Liver (tissue), 9 donors: Measurements from ENCODE around the gene POLH. TPM values are rescaled to one million over a fixed set of nuclear protein-coding genes. Genes with fewer than 3 reads are reported as not detected.

Source experiments
- DNase-seq: peaks from one replicate; pipeline ENCODE4 v3.0.0-alpha.2; 2017; ENCODE audit warnings: low spot score
- H3K27ac ChIP-seq, 2 donors: one replicate each; pipeline ENCODE4 v1.7.0; 2013; ENCODE audit warnings: inconsistent platforms in 2 of 2, low read length in 2 of 2, control low read depth in 1 of 2, low read depth in 1 of 2, mild to moderate bottlenecking in 1 of 2
- H3K27me3 ChIP-seq, 4 donors: one replicate each; pipeline versions ENCODE4 v1.6.1 to v1.7.0; 2013; ENCODE audit warnings: low read length in 3 of 4, inconsistent platforms in 1 of 4, mild to moderate bottlenecking in 1 of 4, moderate library complexity in 1 of 4; ENCODE audit not compliant: control insufficient read depth in 4 of 4, insufficient read depth in 4 of 4
- H3K36me3 ChIP-seq, 4 donors: one replicate each; pipeline versions ENCODE4 v1.6.1 to v1.7.0; 2013; ENCODE audit warnings: low read length in 3 of 4, mild to moderate bottlenecking in 3 of 4, low read depth in 1 of 4, moderate library complexity in 1 of 4; ENCODE audit not compliant: control insufficient read depth in 4 of 4, insufficient read depth in 3 of 4
- H3K4me1 ChIP-seq, 4 donors: one replicate each; pipeline versions ENCODE4 v1.6.1 to v1.7.0; 2013; ENCODE audit warnings: low read length in 3 of 4, mild to moderate bottlenecking in 3 of 4, moderate library complexity in 1 of 4; ENCODE audit not compliant: control insufficient read depth in 4 of 4, insufficient read depth in 4 of 4
- H3K4me3 ChIP-seq, 3 donors: one replicate each; pipeline versions ENCODE4 v1.6.1 to v1.7.0; 2013; ENCODE audit warnings: low read length in 3 of 3, control low read depth in 1 of 3, low read depth in 1 of 3, mild to moderate bottlenecking in 1 of 3
- H3K9ac ChIP-seq, 2 donors: one replicate each; pipeline ENCODE4 v1.7.0; 2013; ENCODE audit warnings: low read length in 2 of 2, mild to moderate bottlenecking in 2 of 2, moderate library complexity in 2 of 2, control low read depth in 1 of 2, low read depth in 1 of 2
- H3K9me3 ChIP-seq, 4 donors: one replicate each; pipeline versions ENCODE4 v1.6.1 to v1.7.0; 2013; ENCODE audit warnings: low read length in 3 of 4; ENCODE audit not compliant: control insufficient read depth in 4 of 4
- EGR1 ChIP-seq, 2 donors: IDR thresholded peaks; 2 replicates each; pipeline ENCODE4 v1.6.1; 2016 to 2018; ENCODE audit warnings: antibody characterized with exemption in 2 of 2, low read depth in 2 of 2
- FOXA1 ChIP-seq: IDR thresholded peaks from 2 replicates; pipeline ENCODE4 v1.6.1; 2016; ENCODE audit warnings: antibody characterized with exemption
- FOXA2 ChIP-seq: IDR thresholded peaks from 2 replicates; pipeline ENCODE4 v1.6.1; 2016; ENCODE audit warnings: antibody characterized with exemption
- GABPA ChIP-seq, 2 donors: IDR thresholded peaks in 1 of 2; conservative IDR thresholded peaks in 1 of 2; 2 replicates each; pipeline ENCODE4 v1.6.1; 2016; ENCODE audit warnings: antibody characterized with exemption in 2 of 2, mild to moderate bottlenecking in 1 of 2, moderate library complexity in 1 of 2
- HNF4A ChIP-seq, 2 donors: conservative IDR thresholded peaks; 2 replicates each; pipeline ENCODE4 v1.6.1; 2016; ENCODE audit warnings: antibody characterized with exemption in 2 of 2, mild to moderate bottlenecking in 2 of 2
- HNF4G ChIP-seq: IDR thresholded peaks from 2 replicates; pipeline ENCODE4 v1.6.1; 2016; ENCODE audit warnings: antibody characterized with exemption
- JUND ChIP-seq, 2 donors: IDR thresholded peaks; 2 replicates each; pipeline ENCODE4 v1.6.1; 2016; ENCODE audit warnings: antibody characterized with exemption in 2 of 2
- NR2F2 ChIP-seq: IDR thresholded peaks from 2 replicates; pipeline ENCODE4 v1.6.1; 2016; ENCODE audit warnings: antibody characterized with exemption
- RAD21 ChIP-seq, 2 donors: IDR thresholded peaks; 2 replicates each; pipeline ENCODE4 v1.6.1; 2016; ENCODE audit warnings: antibody characterized with exemption in 2 of 2, mild to moderate bottlenecking in 2 of 2
- RXRA ChIP-seq, 2 donors: IDR thresholded peaks; 2 replicates each; pipeline ENCODE4 v1.6.1; 2017 to 2018; ENCODE audit warnings: antibody characterized with exemption in 2 of 2, mild to moderate bottlenecking in 1 of 2
- SP1 ChIP-seq: IDR thresholded peaks from 2 replicates; pipeline ENCODE4 v1.6.1; 2018; ENCODE audit warnings: antibody characterized with exemption, mild to moderate bottlenecking
- TAF1 ChIP-seq: conservative IDR thresholded peaks from 2 replicates; pipeline ENCODE4 v1.6.1; 2016; ENCODE audit warnings: antibody characterized with exemption, mild to moderate bottlenecking
- YY1 ChIP-seq: IDR thresholded peaks from 2 replicates; pipeline ENCODE4 v1.6.1; 2016; ENCODE audit warnings: antibody characterized with exemption, mild to moderate bottlenecking
- WGBS: extraction: QIAGEN DNeasy Blood & Tissue Kit; methylation state at CpG from one replicate; pipeline ENCODE4 v1.1.7; 2013; 5-methylcytosine and 5-hydroxymethylcytosine counted together
- polyA plus RNA-seq, 2 donors: library from polyadenylated mRNA; stranded (reverse) in 1 of 2; unstranded in 1 of 2; fragments of 200-250 nt in 1 of 2; fragments of >200 nt in 1 of 2; fragmentation: Nextera tagmentation in 1 of 2; extraction: Ambion mirVana in 1 of 2; gene quantifications; one replicate each; pipeline versions ENCODE4 v1.2.1 to v1.2.3, GENCODE V29; 2013 to 2015
- total RNA-seq, 2 donors: library from RNA; depleted of rRNA; stranded (reverse); fragments of >200 nt; gene quantifications; one replicate each; pipeline ENCODE4 v1.2.3, GENCODE V29; 2014
- TF ChIP-seq, protein P1 (sequence below): IDR thresholded peaks from 2 replicates; pipeline ENCODE4 v1.6.1; 2016; ENCODE audit warnings: antibody characterized with exemption
- TF ChIP-seq, protein P2 (sequence below): fragments of 150-350 bp; IDR thresholded peaks from 2 replicates; pipeline ENCODE4 v1.5.1; 2017; ENCODE audit warnings: improper control_type of control experiment, low read depth, low read length; ENCODE audit not compliant: missing input control
- TF ChIP-seq, protein P3 (sequence below): IDR thresholded peaks from 2 replicates; pipeline ENCODE4 v1.6.1; 2016; ENCODE audit warnings: antibody characterized with exemption
- TF ChIP-seq, protein P4 (sequence below): IDR thresholded peaks from 2 replicates; pipeline ENCODE4 v1.6.1; 2016; ENCODE audit warnings: antibody characterized with exemption
- TF ChIP-seq, protein P5 (sequence below): IDR thresholded peaks from 2 replicates; pipeline ENCODE4 v1.6.1; 2016; ENCODE audit warnings: antibody characterized with exemption, mild to moderate bottlenecking
- donor health status: healthy.
- donor health status: healthy.
- donor health status: healthy.
- donor health status: healthy.
- donor health status: healthy.

The POLH gene
- total and polyA plus RNA-seq, 4 donors, result 1.9 to 7.5 (median 4.7) TPM

DNA sequence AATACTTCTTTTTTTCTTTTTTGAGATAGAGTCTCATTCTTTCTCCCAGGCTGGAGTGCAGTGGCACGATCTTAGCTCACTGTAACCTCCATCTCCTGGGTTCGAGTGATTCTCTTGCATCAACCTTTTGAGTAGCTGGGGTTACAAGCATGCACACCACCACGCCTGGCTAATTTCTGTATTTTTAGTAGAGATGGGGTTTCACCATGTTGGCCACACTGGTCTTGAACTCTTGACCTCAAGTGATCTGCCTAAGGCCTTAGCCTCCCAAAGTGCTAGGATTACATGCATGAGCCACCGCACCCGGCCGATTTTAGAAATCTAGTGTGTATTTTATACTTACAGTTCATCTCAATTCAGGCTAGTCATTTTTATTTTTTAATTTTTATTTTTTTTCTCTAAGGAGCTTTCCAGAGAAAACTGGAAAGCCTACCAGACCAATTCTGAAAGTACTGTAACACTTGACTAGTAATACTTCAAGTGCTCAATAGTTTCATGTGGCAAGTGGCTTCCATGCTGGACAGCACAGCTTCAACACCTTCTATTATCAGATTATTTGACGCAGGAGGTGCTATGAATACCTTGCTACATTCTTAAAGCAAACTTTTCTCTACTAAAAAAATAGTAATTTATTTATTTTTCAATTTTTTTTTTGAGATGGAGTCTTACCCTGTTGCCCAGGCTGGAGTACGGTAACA lies 34.1 kb upstream of the POLH start:
- no peaks in the 10 kb centered on the region for H3K9me3 ChIP-seq
- DNase-seq, result no peak
- H3K4me3 ChIP-seq, result no peak overlapping the region
- no peak for TF ChIP-seq NR2F2
- TF ChIP-seq RXRA (IDR thresholded peaks at IDR 0.05), result no peak
- no peak for TF ChIP-seq HNF4G
- TF ChIP-seq TAF1, result no peak
- no peak for TF ChIP-seq GABPA (IDR thresholded peaks at IDR 0.05 in 1 of 2, conservative IDR thresholded peaks at IDR 0.05 in 1 of 2)
- TF ChIP-seq, protein P1, sequence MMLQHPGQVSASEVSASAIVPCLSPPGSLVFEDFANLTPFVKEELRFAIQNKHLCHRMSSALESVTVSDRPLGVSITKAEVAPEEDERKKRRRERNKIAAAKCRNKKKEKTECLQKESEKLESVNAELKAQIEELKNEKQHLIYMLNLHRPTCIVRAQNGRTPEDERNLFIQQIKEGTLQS, result no peak
- TF ChIP-seq, protein P2, sequence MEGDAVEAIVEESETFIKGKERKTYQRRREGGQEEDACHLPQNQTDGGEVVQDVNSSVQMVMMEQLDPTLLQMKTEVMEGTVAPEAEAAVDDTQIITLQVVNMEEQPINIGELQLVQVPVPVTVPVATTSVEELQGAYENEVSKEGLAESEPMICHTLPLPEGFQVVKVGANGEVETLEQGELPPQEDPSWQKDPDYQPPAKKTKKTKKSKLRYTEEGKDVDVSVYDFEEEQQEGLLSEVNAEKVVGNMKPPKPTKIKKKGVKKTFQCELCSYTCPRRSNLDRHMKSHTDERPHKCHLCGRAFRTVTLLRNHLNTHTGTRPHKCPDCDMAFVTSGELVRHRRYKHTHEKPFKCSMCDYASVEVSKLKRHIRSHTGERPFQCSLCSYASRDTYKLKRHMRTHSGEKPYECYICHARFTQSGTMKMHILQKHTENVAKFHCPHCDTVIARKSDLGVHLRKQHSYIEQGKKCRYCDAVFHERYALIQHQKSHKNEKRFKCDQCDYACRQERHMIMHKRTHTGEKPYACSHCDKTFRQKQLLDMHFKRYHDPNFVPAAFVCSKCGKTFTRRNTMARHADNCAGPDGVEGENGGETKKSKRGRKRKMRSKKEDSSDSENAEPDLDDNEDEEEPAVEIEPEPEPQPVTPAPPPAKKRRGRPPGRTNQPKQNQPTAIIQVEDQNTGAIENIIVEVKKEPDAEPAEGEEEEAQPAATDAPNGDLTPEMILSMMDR, result no peak
- TF ChIP-seq EGR1 (IDR thresholded peaks at IDR 0.05; ENCODE audit: low read depth in 2 of 2), result no peak
- TF ChIP-seq, protein P3, sequence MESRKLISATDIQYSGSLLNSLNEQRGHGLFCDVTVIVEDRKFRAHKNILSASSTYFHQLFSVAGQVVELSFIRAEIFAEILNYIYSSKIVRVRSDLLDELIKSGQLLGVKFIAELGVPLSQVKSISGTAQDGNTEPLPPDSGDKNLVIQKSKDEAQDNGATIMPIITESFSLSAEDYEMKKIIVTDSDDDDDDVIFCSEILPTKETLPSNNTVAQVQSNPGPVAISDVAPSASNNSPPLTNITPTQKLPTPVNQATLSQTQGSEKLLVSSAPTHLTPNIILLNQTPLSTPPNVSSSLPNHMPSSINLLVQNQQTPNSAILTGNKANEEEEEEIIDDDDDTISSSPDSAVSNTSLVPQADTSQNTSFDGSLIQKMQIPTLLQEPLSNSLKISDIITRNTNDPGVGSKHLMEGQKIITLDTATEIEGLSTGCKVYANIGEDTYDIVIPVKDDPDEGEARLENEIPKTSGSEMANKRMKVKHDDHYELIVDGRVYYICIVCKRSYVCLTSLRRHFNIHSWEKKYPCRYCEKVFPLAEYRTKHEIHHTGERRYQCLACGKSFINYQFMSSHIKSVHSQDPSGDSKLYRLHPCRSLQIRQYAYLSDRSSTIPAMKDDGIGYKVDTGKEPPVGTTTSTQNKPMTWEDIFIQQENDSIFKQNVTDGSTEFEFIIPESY, result no peak
- no peak for TF ChIP-seq SP1
- TF ChIP-seq FOXA1, result no peak
- no peak for TF ChIP-seq RAD21 (IDR thresholded peaks at IDR 0.05)
- TF ChIP-seq FOXA2, result no peak
- TF ChIP-seq HNF4A (conservative IDR thresholded peaks at IDR 0.05), result no peak
- TF ChIP-seq, protein P4, sequence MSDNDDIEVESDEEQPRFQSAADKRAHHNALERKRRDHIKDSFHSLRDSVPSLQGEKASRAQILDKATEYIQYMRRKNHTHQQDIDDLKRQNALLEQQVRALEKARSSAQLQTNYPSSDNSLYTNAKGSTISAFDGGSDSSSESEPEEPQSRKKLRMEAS, result no peak
- no peak for TF ChIP-seq YY1
- TF ChIP-seq, protein P5, sequence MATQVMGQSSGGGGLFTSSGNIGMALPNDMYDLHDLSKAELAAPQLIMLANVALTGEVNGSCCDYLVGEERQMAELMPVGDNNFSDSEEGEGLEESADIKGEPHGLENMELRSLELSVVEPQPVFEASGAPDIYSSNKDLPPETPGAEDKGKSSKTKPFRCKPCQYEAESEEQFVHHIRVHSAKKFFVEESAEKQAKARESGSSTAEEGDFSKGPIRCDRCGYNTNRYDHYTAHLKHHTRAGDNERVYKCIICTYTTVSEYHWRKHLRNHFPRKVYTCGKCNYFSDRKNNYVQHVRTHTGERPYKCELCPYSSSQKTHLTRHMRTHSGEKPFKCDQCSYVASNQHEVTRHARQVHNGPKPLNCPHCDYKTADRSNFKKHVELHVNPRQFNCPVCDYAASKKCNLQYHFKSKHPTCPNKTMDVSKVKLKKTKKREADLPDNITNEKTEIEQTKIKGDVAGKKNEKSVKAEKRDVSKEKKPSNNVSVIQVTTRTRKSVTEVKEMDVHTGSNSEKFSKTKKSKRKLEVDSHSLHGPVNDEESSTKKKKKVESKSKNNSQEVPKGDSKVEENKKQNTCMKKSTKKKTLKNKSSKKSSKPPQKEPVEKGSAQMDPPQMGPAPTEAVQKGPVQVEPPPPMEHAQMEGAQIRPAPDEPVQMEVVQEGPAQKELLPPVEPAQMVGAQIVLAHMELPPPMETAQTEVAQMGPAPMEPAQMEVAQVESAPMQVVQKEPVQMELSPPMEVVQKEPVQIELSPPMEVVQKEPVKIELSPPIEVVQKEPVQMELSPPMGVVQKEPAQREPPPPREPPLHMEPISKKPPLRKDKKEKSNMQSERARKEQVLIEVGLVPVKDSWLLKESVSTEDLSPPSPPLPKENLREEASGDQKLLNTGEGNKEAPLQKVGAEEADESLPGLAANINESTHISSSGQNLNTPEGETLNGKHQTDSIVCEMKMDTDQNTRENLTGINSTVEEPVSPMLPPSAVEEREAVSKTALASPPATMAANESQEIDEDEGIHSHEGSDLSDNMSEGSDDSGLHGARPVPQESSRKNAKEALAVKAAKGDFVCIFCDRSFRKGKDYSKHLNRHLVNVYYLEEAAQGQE, result no peak
- no peak for TF ChIP-seq JUND (IDR thresholded peaks at IDR 0.05)
- H3K36me3 ChIP-seq, result peaks cover 2 to 39% (median 23%) of the 10 kb centered on the region in 4 donors
- no peaks in the 10 kb centered on the region for H3K4me1 ChIP-seq
- H3K27me3 ChIP-seq, result no peaks in the 10 kb centered on the region
- H3K9ac ChIP-seq, result no peak overlapping the region
- no peak overlapping the region for H3K27ac ChIP-seq
- WGBS, result 97% methylated on average over 8 of the region's 8 CpGs
